Measurements from ENCODE around the gene SLC25A44.

Gene SLC25A44

DNA sequence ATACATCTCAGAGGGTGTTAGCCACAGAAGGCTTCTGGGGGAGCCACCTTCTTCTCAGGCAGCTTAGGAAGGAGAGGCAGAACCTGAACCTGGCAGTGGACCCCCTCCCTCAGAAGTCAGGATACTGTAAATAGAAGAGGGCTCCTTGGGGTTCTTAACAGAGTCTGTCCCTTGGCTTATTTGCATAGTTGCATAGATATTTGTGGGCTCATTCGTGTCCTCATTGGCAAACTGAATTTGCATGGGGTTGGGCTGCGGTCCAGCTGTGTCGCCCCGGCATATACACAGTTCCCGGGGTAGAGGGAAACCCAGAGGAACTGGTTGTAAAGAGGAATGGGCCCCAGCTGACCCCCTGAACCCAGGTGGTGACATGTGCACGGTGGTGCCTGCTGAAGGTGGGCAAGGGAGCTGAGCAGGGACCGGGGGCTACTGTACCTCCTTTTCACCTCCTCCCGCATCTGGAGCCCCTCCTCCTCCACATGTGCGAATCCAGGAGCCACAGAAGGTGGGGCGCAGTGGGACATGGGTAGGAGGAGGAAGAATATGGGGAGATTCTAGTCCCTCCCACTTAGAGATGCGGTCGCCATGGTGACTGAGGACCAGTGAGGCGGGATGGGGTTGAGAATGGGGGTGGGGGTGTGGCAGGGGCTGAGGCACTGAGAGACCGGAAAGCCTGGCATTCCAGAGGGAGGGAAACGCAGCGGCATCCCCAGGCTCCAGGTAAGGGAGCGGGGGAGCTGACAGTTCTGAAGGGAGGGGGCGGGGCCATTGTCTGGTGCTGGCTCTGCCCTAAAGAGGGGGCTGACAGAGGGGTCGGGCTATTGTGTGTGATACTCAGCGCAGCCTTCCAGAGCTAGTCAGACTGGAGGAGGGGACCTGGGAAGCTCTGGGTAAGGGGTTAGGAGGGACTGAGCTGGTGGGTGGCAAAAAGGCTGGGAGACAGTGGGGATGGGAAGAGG, 44.3 kb upstream of the SLC25A44 start:
- TF ChIP-seq, protein P1, sequence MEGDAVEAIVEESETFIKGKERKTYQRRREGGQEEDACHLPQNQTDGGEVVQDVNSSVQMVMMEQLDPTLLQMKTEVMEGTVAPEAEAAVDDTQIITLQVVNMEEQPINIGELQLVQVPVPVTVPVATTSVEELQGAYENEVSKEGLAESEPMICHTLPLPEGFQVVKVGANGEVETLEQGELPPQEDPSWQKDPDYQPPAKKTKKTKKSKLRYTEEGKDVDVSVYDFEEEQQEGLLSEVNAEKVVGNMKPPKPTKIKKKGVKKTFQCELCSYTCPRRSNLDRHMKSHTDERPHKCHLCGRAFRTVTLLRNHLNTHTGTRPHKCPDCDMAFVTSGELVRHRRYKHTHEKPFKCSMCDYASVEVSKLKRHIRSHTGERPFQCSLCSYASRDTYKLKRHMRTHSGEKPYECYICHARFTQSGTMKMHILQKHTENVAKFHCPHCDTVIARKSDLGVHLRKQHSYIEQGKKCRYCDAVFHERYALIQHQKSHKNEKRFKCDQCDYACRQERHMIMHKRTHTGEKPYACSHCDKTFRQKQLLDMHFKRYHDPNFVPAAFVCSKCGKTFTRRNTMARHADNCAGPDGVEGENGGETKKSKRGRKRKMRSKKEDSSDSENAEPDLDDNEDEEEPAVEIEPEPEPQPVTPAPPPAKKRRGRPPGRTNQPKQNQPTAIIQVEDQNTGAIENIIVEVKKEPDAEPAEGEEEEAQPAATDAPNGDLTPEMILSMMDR (IDR thresholded peaks at IDR 0.05; ENCODE audit: low read depth, low read length), result no peak

DNA sequence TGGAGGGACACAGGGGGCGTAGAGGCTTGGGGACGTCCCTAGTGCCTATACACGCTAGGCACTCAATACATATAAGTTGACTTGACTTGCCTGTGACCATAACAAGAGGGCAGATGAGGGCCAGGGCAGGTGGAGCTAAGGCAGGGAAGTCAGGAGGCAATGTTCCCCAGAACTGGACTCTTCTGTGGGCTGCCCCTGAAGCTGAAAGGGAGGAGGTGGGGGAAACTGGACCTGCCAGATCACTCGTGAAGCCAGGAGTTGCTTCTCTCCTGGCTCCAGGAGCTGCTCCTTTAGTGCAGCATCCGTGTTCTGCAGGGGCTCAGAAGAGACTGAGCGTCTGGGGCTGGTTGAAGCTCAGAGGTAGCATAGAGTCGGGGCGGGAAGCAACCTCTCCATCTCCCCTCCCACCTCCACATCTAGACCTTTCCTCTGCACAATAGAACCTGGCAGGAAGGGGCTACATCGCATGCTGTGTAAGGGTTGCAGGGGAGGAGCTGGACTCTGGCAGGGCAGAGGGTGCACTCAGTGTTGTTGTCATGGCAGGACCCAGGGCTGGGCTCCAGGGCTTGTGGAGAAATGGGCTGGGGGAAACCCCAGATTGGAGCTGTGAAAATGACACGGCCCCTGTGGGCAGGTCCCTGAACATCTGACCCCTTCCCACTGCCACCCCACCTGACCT, 43.4 kb upstream of the SLC25A44 start:
- TF ChIP-seq, protein P1 (IDR thresholded peaks at IDR 0.05; ENCODE audit: low read depth, low read length), result no peak
- H3K4me3 ChIP-seq (ENCODE audit: low read depth, low read length), result no peak overlapping the region

More for the DNA sequence above, 44.3 kb upstream of the SLC25A44 start:
- H3K4me3 ChIP-seq (ENCODE audit: low read depth, low read length), result no peak overlapping the region

DNA sequence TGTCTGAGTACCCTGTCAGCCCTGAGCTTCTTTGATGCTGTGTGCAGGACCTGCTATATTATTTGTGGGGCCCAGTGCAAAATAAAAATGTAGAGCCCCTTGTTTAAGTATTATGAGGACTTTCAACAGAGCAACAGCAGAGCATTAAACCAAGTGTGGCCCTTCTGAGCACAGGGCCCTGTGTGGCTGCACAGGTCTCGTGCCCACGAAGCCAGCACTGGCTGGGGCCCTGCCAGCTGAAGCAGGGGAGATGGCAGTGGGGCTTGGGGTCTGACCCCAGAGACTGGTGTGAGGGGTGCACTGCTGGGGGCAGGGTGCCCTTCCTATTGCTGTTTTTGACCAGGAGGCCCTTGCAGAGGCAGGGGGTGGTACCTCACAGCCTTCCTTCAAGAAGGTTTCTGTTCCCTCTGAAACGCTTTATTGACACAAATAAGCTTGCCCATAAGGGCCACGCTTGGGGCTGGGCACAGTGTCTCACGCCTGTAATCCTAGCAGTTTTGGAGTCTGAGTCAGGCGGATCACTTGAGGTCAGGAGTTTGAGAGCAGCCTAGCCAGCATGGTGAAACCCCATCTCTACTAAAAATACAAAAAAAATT, 42.7 kb upstream of the SLC25A44 start:
- TF ChIP-seq, protein P1 (IDR thresholded peaks at IDR 0.05; ENCODE audit: low read depth, low read length), result no peak

DNA sequence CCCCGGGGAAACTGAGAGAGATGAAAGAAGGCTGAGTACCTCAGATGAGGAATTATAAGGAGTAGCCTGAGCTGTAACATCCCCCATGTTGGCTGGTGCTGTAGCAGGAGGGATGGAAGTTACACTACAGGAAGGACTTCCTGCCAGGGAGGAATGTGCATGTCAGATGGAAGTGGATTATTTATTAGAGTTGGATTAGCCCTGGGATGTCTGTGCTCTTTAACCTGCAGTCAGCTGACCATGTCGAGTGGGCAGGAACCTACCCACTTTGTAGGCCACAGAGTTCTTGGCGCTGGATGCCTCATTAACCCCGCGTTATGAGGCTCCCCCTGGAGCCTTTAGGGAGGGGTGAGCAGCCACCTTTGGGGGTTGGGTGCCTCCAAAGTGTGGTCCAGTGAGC, 41.3 kb upstream of the SLC25A44 start:
- TF ChIP-seq, protein P1 (IDR thresholded peaks at IDR 0.05; ENCODE audit: low read depth, low read length), result no peak
- no peak overlapping the region for H3K4me3 ChIP-seq (ENCODE audit: low read depth, low read length)

More for the DNA sequence above, 42.7 kb upstream of the SLC25A44 start:
- no peak overlapping the region for H3K4me3 ChIP-seq (ENCODE audit: low read depth, low read length)

DNA sequence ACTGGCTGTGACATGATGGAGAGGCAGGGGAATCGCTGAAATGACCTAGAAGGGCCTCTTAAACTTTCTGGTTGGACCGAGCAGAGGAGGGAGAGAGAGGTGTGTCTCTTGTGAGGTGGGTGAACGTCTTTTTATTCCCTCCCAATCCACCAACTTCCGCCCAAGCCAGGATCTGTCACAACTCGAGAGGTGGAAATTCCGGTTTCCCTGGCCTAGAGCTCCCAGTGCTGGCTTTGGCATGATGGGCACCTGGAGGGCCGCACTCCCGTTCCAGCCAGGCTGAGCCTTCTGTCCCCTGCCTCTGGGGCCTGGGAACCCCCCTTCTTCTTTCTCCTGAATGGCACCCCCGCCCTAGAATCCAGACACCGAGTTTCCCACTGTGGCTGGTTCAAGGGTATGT, 40.5 kb upstream of the SLC25A44 start, which contains the start of gene SEMA4A:
Gene SEMA4A, plus strand, starts transcription at position 224 of the 400 bp plus-strand sequence. CDS start 994 bp downstream, outside the sequence.
- H3K4me3 ChIP-seq (ENCODE audit: low read depth, low read length), result no peak within 1 kb of the TSS
- TF ChIP-seq, protein P1 (IDR thresholded peaks at IDR 0.05; ENCODE audit: low read depth, low read length), result no peak

DNA sequence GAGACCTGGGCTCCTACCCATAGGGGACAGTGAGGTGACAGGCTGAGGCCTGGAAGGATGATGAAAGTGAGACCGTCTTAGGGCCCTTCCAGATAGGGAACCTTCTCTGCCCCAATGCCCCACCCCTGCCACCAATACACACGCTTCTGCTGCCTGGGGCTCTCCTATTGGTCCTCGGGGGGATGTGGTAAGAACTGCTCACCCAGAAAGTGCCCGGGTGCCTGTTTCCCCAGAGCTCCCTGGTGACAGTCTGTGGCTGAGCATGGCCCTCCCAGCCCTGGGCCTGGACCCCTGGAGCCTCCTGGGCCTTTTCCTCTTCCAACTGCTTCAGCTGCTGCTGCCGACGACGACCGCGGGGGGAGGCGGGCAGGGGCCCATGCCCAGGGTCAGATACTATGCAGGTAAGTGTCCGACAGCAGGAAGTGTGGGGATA, 39.6 kb upstream of the SLC25A44 start:
- H3K4me3 ChIP-seq (ENCODE audit: low read depth, low read length), result no peak overlapping the region
- TF ChIP-seq, protein P1 (IDR thresholded peaks at IDR 0.05; ENCODE audit: low read depth, low read length), result no peak

All from WI38 (cell line).